Tibial nerve (tissue), 3 donors: ENCODE measurements around the gene CKAP4.

Experiments
- CTCF ChIP-seq, 5 experiments: fragments of 200-600 bp in 3 of 5; fragments of 450-650 bp in 2 of 5; sonication (generic) in 3 of 5; IDR thresholded peaks; one replicate each; pipeline ENCODE4 v1.5.1; 2016 to 2019; ENCODE audit warnings: antibody characterized with exemption in 5 of 5, mild to moderate bottlenecking in 3 of 5, moderate library complexity in 2 of 5
- POLR2A ChIP-seq, 2 donors: fragments of 450-650 bp; IDR thresholded peaks; one replicate each; pipeline ENCODE4 v1.6.1; 2017; ENCODE audit warnings: antibody characterized with exemption in 2 of 2, mild to moderate bottlenecking in 2 of 2, moderate library complexity in 2 of 2

- no peak for TF ChIP-seq CTCF (IDR thresholded peaks at IDR 0.05)
- no peak for TF ChIP-seq POLR2A (IDR thresholded peaks at IDR 0.05)
These were observed 14.8 kb downstream of the CKAP4 start for GRCh38 chr12:106233011-106233410.
